ENCODE data around the gene TMEM60.

The TMEM60 gene

GRCh38 chr7:77783545-77783944 lies 14.7 kb downstream of the TMEM60 start:
- in situ Hi-C loops (cut with HindIII; ENCODE audit: low sequenced_read_pairs): no loop called here
- no peak for TF ChIP-seq CTCF (IDR thresholded peaks at IDR 0.05; ENCODE audit: low read depth, low read length, missing control alignments)
- H3K4me3 ChIP-seq (ENCODE audit: low read depth, low read length): no peak overlapping the region
- no peak for DNase-seq (ENCODE audit: low read depth)

- no peak overlapping the region for H3K4me3 ChIP-seq (ENCODE audit: low read depth, low read length)
- in situ Hi-C loops (cut with HindIII; ENCODE audit: low sequenced_read_pairs): no loop called here
- no peak for TF ChIP-seq CTCF (IDR thresholded peaks at IDR 0.05; ENCODE audit: low read depth, low read length, missing control alignments)
- no peak for DNase-seq (ENCODE audit: low read depth)
Observed at GRCh38 chr7:77783111-77783510, 15.1 kb downstream of the TMEM60 start.

GRCh38 chr7:77782383-77782782 lies 15.9 kb downstream of the TMEM60 start:
- no peak for DNase-seq (ENCODE audit: low read depth)
- TF ChIP-seq CTCF (IDR thresholded peaks at IDR 0.05; ENCODE audit: low read depth, low read length, missing control alignments): no peak
- in situ Hi-C loops (cut with HindIII; ENCODE audit: low sequenced_read_pairs): no loop called here
- no peak overlapping the region for H3K4me3 ChIP-seq (ENCODE audit: low read depth, low read length)

- no peak overlapping the region for H3K4me3 ChIP-seq (ENCODE audit: low read depth, low read length)
- DNase-seq (ENCODE audit: low read depth): no peak
- no peak for TF ChIP-seq CTCF (IDR thresholded peaks at IDR 0.05; ENCODE audit: low read depth, low read length, missing control alignments)
- in situ Hi-C loops (cut with HindIII; ENCODE audit: low sequenced_read_pairs): no loop called here
Observed at GRCh38 chr7:77778535-77778934, 19.7 kb downstream of the TMEM60 start.

GRCh38 chr7:77771901-77772300 lies 26.3 kb downstream of the TMEM60 start:
- in situ Hi-C loops (cut with HindIII; ENCODE audit: low sequenced_read_pairs): no loop called here
- no peak for TF ChIP-seq CTCF (IDR thresholded peaks at IDR 0.05; ENCODE audit: low read depth, low read length, missing control alignments)
- DNase-seq (ENCODE audit: low read depth): no peak
- H3K4me3 ChIP-seq (ENCODE audit: low read depth, low read length): no peak overlapping the region

GRCh38 chr7:77770316-77770715 lies 27.9 kb downstream of the TMEM60 start:
- no peak for TF ChIP-seq CTCF (IDR thresholded peaks at IDR 0.05; ENCODE audit: low read depth, low read length, missing control alignments)
- no peak overlapping the region for H3K4me3 ChIP-seq (ENCODE audit: low read depth, low read length)
- DNase-seq (ENCODE audit: low read depth): no peak
- in situ Hi-C loops (cut with HindIII; ENCODE audit: low sequenced_read_pairs): no loop called here
